ENCODE measurements around the gene DARS1.

The DARS1 gene

GRCh38 chr2:135909976-135910375 is 75.5 kb downstream of the DARS1 start:
- Histone ChIP-seq H3K27me3 (ENCODE audit: low read length) (no peaks in the 10 kb centered on the region), H3K4me3 (ENCODE audit: insufficient read depth, low read length, poor library complexity, severe bottlenecking) (no peak overlapping the region), H3K9me2 (replicated peaks; ENCODE audit: insufficient read depth, low read length) (no peaks in the 10 kb centered on the region), H2AFZ (ENCODE audit: low read depth, low read length, severe bottlenecking) (no peak overlapping the region), H3K79me2 (ENCODE audit: insufficient read depth, low read length) (no peaks in the 10 kb centered on the region), H3K4me2 (ENCODE audit: low read depth, low read length, poor library complexity, severe bottlenecking) (no peak overlapping the region), H4K20me1 (ENCODE audit: low read depth, low read length) (no peaks in the 10 kb centered on the region), H3K36me3 (ENCODE audit: low read length) (peaks cover 78% of the 10 kb centered on the region), H3K9ac (ENCODE audit: low read length) (no peak overlapping the region), H3K9me3 (ENCODE audit: insufficient read depth, low read length) (no peaks in the 10 kb centered on the region), H3K27ac (ENCODE audit: low read depth, low read length) (no peak overlapping the region), H3F3A (ENCODE audit: insufficient read depth) (peaks cover 32% of the 10 kb centered on the region)
- TF ChIP-seq CTCF (IDR thresholded peaks at IDR 0.05; ENCODE audit: insufficient read depth, low read length, poor library complexity, severe bottlenecking) (no peak), EZH2phosphoT487 (conservative IDR thresholded peaks at IDR 0.05; ENCODE audit: low read length) (no peak)

GRCh38 chr2:135905679-135906078 is 79.7 kb downstream of the DARS1 start:
- Histone ChIP-seq H3K9me2 (replicated peaks; ENCODE audit: insufficient read depth, low read length) (no peaks in the 10 kb centered on the region), H4K20me1 (ENCODE audit: low read depth, low read length) (no peaks in the 10 kb centered on the region), H3K4me3 (ENCODE audit: insufficient read depth, low read length, poor library complexity, severe bottlenecking) (no peak overlapping the region), H3K9me3 (ENCODE audit: insufficient read depth, low read length) (no peaks in the 10 kb centered on the region), H3F3A (ENCODE audit: insufficient read depth) (peaks cover 8% of the 10 kb centered on the region; the same call in 1 of the 2 replicates), H3K27me3 (ENCODE audit: low read length) (no peaks in the 10 kb centered on the region), H3K27ac (ENCODE audit: low read depth, low read length) (no peak overlapping the region), H3K4me2 (ENCODE audit: low read depth, low read length, poor library complexity, severe bottlenecking) (no peak overlapping the region), H3K9ac (ENCODE audit: low read length) (no peak overlapping the region), H3K36me3 (ENCODE audit: low read length) (peaks cover 45% of the 10 kb centered on the region), H3K79me2 (ENCODE audit: insufficient read depth, low read length) (no peaks in the 10 kb centered on the region), H2AFZ (ENCODE audit: low read depth, low read length, severe bottlenecking) (no peak overlapping the region)
- TF ChIP-seq EZH2phosphoT487 (conservative IDR thresholded peaks at IDR 0.05; ENCODE audit: low read length) = no peak
- TF ChIP-seq CTCF (IDR thresholded peaks at IDR 0.05; ENCODE audit: insufficient read depth, low read length, poor library complexity, severe bottlenecking) = no peak

GRCh38 chr2:135904341-135904989 is 81.0 kb downstream of the DARS1 start:
- no peaks in the 10 kb centered on the region for H3K9me3 ChIP-seq (ENCODE audit: insufficient read depth, low read length)
- H3K4me2 ChIP-seq (ENCODE audit: low read depth, low read length, poor library complexity, severe bottlenecking) = no peak overlapping the region
- H3K27ac ChIP-seq (ENCODE audit: low read depth, low read length) = no peak overlapping the region

More at GRCh38 chr2:135904341-135904989, 81.0 kb downstream of the DARS1 start:
- Histone ChIP-seq H3K79me2 (ENCODE audit: insufficient read depth, low read length) (no peaks in the 10 kb centered on the region), H2AFZ (ENCODE audit: low read depth, low read length, severe bottlenecking) (no peak overlapping the region), H3K36me3 (ENCODE audit: low read length) (peaks cover 33% of the 10 kb centered on the region), H3K9ac (ENCODE audit: low read length) (no peak overlapping the region), H3K9me2 (replicated peaks; ENCODE audit: insufficient read depth, low read length) (no peaks in the 10 kb centered on the region), H4K20me1 (ENCODE audit: low read depth, low read length) (no peaks in the 10 kb centered on the region), H3K4me3 (ENCODE audit: insufficient read depth, low read length, poor library complexity, severe bottlenecking) (no peak overlapping the region), H3F3A (ENCODE audit: insufficient read depth) (peaks cover 9% of the 10 kb centered on the region; the same call in 1 of the 2 replicates), H3K27me3 (ENCODE audit: low read length) (no peaks in the 10 kb centered on the region)
- TF ChIP-seq EZH2phosphoT487 (conservative IDR thresholded peaks at IDR 0.05; ENCODE audit: low read length) (no peak), CTCF (IDR thresholded peaks at IDR 0.05; ENCODE audit: insufficient read depth, low read length, poor library complexity, severe bottlenecking) (no peak)

All from SU-DHL-6 (cell line).